Fibroblast of mammary gland (primary cell): ENCODE measurements around the gene KDM2A.
"Not testable (repeated sequence)": the region's sequence is repeated elsewhere in the genome, so short reads cannot be mapped to it uniquely, and the experiment has no call there.

Source experiments
- DNase-seq: peaks from one replicate; pipeline ENCODE4 v3.0.0-alpha.2; 2010; ENCODE audit warnings: low read depth
- H3K4me3 ChIP-seq: 2 replicates; pipeline ENCODE4 v1.5.1; 2011; ENCODE audit warnings: low read depth, mild to moderate bottlenecking, low read length, moderate library complexity; ENCODE audit not compliant: control insufficient read depth
- CTCF ChIP-seq: conservative IDR thresholded peaks from 2 replicates; pipeline ENCODE4 v1.5.1; 2011; ENCODE audit warnings: low read depth, low read length, inconsistent platforms; ENCODE audit not compliant: control insufficient read depth, insufficient read depth

Gene KDM2A

GRCh38 chr11:67120881-67121710, 2.0 kb downstream of the KDM2A start:
- peak; percentile 58 for DNase-seq
- no peak for TF ChIP-seq CTCF
- H3K4me3 ChIP-seq = peak overlapping the region; percentile 94

- not testable (repeated sequence) for DNase-seq, H3K4me3 ChIP-seq
These were observed 4.7 kb downstream of the KDM2A start for GRCh38 chr11:67123801-67124200.

GRCh38 chr11:67126243-67126642, 7.2 kb downstream of the KDM2A start:
- not testable (repeated sequence) for H3K4me3 ChIP-seq, DNase-seq

- H3K4me3 ChIP-seq = no peak overlapping the region
- no peak for TF ChIP-seq CTCF
- DNase-seq = no peak
These were observed 7.9 kb downstream of the KDM2A start for GRCh38 chr11:67126986-67127385.

GRCh38 chr11:67130861-67131260, 11.8 kb downstream of the KDM2A start:
- DNase-seq, H3K4me3 ChIP-seq: not testable (repeated sequence)

GRCh38 chr11:67136156-67136555, 17.1 kb downstream of the KDM2A start:
- H3K4me3 ChIP-seq = no peak overlapping the region
- DNase-seq = no peak
- TF ChIP-seq CTCF = no peak

- H3K4me3 ChIP-seq = no peak overlapping the region
- no peak for TF ChIP-seq CTCF
- DNase-seq = no peak
These were observed 19.9 kb downstream of the KDM2A start for GRCh38 chr11:67138922-67139321.

GRCh38 chr11:67146516-67147226, 27.6 kb downstream of the KDM2A start:
- H3K4me3 ChIP-seq = no peak overlapping the region
- TF ChIP-seq CTCF = no peak
- no peak for DNase-seq
